Endometrial microvascular endothelial cells (primary cell): ENCODE data around the gene OBSCN. TPM values are rescaled to one million over a fixed set of nuclear protein-coding genes. Genes with fewer than 3 reads are reported as not detected.

ENCODE experiments used
- in situ Hi-C: cut with HindIII; loops from 2 replicates; pipeline ENCODE4 v1.10.0; 2017; ENCODE audit warnings: low sequenced_read_pairs, low pct_unique_long_range_greater_than_20kb; ENCODE audit errors: inconsistent ontology term
- total RNA-seq: library from RNA; depleted of rRNA; stranded (reverse); fragments of >200 nt; gene quantifications from one replicate; pipeline ENCODE4 v1.2.3, GENCODE V29; 2015; ENCODE audit errors: inconsistent ontology term

Gene OBSCN
- total RNA-seq, 1 donor from 2014 or later = 0.37 TPM

- in situ Hi-C loops = no loop called here
These were observed 114.1 kb downstream of the OBSCN start for GRCh38 chr1:228321895-228322294.

- in situ Hi-C loops = no loop called here
These were observed 115.6 kb downstream of the OBSCN start for GRCh38 chr1:228323401-228323800.

DNA sequence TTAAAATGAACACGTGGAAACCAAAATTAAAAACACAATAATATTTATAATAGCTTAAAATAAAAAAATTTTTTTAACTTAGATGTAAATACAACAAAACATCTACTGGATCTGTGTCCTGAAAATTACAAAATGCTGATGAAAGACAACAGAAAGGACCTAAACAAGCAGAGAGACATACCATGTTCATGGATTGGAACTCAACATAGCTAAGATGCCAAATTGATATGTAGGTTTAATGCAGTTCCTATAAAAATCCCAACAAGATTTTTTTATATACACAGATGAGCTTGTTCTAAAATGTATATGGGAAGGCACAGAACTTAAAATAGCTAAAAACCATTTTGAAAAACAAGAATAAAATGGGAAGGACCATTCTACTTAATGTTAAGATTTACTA, 117.4 kb downstream of the OBSCN start:
- in situ Hi-C loops = no loop called here

DNA sequence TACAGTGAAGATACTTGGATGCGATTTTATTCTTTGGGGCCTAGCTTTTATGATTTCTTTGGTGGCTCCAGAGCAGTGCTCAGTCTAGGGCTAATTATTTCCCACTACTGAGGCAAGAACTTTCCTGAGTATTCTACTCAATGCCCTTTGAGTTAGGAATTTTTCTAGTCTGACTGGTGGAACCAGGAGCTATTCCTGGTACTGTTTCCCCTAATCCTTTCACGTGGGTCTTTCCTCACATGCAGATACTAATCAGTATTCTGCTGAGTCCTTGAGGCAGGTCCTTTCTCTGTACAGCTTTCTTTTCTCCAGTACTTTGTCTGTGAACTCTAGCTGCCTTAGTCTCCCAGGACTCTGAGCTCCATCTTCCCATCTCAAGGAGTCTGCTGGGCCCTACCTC, 122.0 kb downstream of the OBSCN start:
- in situ Hi-C loops = no loop called here

- in situ Hi-C loops = no loop called here
These were observed 125.2 kb downstream of the OBSCN start for GRCh38 chr1:228332797-228333738.

- in situ Hi-C loops = no loop called here
These were observed 125.9 kb downstream of the OBSCN start for GRCh38 chr1:228333739-228334115.

- in situ Hi-C loops = no loop called here
These were observed 126.5 kb downstream of the OBSCN start for GRCh38 chr1:228334226-228334935.

DNA sequence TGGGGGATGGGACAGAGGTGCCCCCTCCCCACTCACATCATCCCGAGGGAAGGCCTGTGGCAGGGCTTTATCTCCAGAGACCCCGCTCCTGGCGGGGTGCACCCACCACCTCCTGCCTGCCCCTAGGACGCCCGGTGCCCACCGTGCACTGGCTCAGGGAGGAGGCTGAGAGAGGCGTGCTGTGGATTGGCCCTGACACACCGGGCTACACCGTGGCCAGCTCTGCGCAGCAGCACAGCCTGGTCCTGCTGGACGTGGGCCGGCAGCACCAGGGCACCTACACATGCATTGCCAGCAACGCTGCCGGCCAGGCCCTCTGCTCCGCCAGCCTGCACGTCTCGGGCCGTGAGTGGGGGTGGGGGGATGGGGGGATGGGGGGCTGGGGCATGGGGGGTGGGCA, 127.1 kb downstream of the OBSCN start:
- in situ Hi-C loops = no loop called here

DNA sequence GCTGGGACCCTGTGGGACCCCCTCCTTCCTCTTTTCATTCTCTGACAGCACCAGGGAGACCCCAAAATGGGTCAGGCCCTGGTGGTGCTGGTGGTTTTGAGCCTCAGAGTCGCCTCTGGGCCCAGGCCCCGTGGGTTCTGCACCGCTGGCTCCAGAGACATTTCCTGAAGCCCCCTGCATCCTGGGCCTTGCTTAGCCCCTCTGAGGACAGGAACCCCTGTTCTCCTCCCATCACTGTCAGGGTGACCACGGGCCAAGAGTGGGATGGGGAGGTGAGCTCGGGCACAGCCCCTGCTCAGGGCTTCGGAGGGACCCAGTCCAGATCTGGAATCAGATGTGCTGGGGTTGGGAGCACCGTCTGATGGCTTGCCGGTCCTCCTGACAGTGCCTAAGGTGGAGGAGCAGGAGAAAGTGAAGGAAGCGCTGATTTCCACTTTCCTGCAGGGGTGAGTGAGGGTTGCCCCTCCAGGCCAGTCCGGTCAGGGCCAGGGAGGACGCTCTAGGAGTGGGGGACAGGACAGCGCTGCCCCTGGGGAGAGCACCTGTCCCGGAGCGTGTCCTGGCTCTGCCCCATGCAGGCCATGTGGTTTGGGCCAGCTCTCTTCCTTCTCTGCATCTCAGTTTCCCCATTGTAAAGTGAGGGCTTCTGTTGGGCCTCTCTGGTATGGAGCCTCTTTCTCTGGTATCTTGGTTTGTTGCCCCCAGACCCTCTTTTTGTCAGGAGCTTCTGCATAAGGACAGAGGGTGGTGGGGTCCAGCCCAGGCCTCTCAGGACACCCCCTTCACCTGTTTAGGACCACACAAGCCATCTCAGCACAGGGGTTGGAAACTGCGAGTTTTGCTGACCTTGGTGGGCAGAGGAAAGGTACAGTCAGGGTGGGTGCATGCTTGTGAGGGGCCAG, 127.8 kb downstream of the OBSCN start:
- in situ Hi-C loops = no loop called here

GRCh38 chr1:228336308-228337030, 128.6 kb downstream of the OBSCN start:
- in situ Hi-C loops = no loop called here

GRCh38 chr1:228337031-228337564, 129.3 kb downstream of the OBSCN start:
- in situ Hi-C loops = no loop called here

DNA sequence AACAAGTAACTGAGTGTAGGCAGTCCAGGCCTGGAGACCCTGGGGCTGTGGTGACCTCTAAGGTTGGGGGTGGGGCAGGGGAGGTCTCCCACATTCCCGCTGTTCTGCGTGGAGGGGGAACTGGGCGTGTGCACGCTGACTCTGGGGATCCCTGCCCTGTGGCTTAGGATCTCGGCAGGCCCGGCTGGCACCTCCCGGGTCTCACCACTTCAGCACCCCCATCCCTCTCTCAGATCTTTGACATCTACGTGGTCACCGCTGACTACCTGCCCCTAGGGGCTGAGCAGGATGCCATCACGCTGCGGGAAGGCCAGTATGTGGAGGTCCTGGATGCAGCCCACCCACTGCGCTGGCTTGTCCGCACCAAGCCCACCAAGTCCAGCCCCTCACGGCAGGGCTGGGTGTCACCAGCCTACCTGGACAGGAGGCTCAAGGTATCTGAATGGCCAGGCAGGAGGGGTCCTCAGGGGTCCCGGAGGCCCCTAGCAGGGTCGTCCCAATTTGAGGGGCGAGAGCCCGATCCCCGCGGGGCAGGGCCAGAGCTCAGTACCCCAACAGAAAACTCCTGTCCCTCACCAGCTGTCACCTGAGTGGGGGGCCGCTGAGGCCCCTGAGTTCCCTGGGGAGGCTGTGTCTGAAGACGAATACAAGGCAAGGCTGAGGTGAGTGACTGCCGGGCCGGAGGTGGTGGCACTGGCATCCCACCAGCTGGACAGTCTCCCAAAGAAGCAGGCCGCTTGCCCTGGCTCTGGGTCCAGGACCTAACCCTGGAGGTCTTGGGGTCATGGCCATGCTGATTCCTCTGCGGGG, 130.1 kb downstream of the OBSCN start:
- in situ Hi-C loops = no loop called here

GRCh38 chr1:228338521-228339051, 130.7 kb downstream of the OBSCN start:
- in situ Hi-C loops = no loop called here

DNA sequence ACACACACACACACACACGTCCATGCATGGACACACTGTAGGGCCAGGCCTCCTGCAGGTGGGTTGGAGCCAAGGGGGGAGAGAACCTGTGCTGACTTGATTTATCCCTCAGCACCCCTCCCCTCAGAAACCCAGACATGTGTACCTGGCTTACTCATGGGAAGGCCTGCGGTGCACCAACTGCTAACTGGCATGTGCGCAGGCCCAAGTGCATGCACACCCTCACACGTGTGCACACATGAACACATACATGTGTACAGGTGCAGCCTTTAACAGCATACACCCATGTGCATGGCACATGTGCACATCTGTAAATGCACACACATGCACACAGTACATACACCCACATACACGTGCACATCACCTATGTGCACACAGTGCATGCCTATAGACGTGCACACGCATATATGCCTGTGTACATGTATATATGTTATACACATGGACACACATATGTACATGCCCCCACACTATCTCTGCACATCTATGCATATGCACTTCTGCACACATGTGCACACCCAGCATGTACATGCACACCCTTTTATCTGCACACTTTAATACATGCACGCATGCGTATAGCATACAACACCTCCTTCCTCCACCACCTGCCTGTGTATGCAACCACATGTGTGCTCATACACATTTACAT, 131.3 kb downstream of the OBSCN start:
- in situ Hi-C loops = no loop called here

GRCh38 chr1:228339766-228340685, 132.2 kb downstream of the OBSCN start:
- in situ Hi-C loops = no loop called here
